Epithelial cell of proximal tubule (primary cell): ENCODE measurements around the gene KRT6A. TPM values are rescaled to one million over a fixed set of nuclear protein-coding genes. Genes with fewer than 3 reads are reported as not detected.

ENCODE experiments used
- DNase-seq: peaks from one replicate; pipeline ENCODE4 v3.0.0-alpha.2; 2011; ENCODE audit warnings: low read depth
- H3K4me3 ChIP-seq: 2 replicates; pipeline ENCODE4 v1.5.1; 2011; ENCODE audit warnings: low read depth, mild to moderate bottlenecking, low read length
- CTCF ChIP-seq: conservative IDR thresholded peaks from 2 replicates; pipeline ENCODE4 v1.5.1; 2012; ENCODE audit warnings: low read depth, mild to moderate bottlenecking, low read length
- total RNA-seq: library from RNA; depleted of rRNA; stranded (reverse); fragments of >200 nt; gene quantifications from 2 replicates; pipeline ENCODE4 v1.2.3, GENCODE V29; 2015

The KRT6A gene
- total RNA-seq, 1 donor from 2014 or later = not detected

DNA sequence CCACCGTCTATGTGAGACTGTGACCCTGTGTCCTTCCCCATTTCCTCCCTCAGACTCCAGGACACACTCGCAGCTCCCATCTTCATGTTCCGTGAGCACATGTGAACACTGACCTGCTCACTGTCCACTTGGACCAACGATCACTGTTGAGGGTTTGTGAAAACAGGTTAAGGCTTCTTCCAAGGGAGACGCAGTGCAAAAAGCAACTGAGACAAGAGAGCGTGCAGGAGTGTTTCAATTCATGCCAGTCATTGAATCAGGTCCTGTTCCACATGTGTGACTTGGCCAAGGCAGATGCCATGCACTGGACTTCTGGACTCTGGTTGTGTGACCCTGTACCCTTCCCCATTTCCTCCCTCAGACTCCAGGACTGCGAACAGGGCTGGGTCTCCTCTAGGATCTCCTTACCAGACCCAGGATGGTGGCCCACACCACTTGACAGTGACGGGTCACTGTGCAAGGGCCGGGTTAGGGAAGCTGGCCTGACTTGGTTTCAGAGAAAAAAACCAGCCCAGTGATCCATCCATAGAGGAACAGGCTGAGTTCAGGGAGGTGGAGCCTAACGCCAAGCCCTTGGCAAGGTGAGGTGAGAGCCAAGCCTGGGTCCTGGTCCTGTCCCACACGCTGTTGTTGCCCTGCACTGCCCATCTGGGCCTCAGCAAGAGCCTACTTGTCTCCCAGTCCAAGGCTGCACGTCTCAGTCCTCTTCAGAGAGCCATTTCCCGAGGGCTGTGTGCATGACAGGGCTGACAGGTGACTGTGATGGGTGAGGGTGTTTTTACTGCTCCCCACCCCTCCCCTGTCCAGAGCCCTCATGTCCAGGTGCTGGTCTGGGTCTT, 32.8 kb upstream of the KRT6A start:
- TF ChIP-seq CTCF = no peak
- DNase-seq = no peak
- no peak overlapping the region for H3K4me3 ChIP-seq

DNA sequence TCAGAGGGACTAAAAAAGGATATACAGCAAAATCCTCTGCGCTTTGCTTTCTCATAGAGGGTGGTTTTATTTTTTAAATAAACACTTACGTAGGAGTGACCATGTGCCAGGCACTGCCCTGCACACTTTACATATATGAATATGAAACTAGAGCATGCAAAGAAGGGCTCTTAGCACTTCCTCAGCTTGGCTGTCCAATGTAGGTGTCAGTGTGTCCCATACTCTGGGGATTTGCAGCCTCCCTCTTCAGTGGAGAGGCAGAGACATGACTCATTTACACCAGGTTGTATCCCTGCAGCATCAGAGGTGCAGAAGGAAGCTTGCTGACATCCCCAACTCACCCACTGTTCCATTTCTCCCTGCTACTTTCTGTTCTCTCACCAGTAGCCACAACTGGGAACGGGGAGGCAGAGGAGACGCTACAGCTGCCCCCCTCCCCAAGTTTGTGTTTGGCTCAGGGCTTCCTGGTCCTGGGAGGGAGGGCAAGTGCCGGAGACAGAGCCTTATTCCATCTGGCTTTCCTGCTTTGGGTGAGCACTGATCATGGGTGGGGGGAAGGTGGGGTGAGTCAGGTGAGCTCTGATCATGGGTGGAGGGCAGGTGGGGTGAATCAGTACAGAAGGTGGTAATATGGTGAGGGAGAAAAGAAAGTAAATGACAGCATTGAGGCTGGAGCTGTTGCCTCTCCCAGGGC, 32.0 kb upstream of the KRT6A start:
- no peak for DNase-seq
- no peak overlapping the region for H3K4me3 ChIP-seq
- TF ChIP-seq CTCF = no peak

DNA sequence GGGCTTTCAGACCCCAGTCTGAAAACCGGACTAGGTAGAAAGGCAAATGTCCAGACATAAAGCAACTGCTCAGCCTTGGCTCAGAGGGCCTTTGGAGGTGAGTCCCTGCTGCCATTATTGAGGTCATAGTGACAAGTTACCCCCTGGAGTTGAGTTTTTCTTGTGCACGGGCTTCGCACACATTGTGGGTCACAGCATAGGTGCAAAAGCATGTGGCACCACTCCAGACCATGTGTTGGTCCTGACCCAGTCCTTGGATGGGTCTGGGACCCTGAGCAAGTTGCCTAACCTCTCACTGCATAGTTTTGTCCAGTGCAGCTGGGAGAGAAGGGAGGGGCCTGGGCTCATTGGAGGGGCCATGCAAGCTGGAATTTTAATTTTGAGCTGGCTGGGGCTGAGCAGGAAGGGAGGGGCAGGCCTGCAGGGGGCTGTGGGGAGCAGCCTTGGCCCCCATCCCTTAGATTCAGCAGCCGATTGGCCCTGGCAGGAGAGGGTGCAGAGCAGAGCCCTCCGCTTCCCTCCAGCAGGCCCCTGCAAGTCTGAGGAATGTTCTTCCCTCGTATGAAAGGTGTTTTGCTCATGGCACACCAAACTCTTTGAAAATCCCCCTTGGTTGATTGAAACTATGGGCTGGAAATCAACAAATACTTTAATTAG, 31.3 kb upstream of the KRT6A start:
- DNase-seq = no peak
- no peak for TF ChIP-seq CTCF

DNA sequence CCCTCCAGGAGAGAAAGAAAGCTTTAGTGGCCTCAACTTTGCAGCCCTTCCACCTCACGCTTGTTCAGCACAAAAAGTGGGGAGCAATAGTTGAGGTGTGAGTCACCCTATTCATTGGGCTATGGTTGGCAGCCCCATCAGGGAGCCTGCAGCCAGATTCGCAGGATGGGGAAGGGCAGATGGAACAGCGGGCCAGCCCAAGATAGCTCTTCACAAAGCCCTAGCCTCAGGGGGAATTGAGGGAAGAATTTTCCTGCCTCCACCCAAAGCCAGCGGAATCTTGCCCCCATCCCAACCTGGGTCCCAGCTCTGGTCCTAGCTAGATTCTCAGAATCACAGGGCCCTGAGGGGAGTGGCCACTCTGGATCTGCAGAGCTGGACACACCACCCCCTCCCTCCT, 30.8 kb upstream of the KRT6A start:
- no peak for TF ChIP-seq CTCF
- no peak for DNase-seq
- H3K4me3 ChIP-seq = no peak overlapping the region

More for the DNA sequence above, 31.3 kb upstream of the KRT6A start:
- H3K4me3 ChIP-seq = no peak overlapping the region

- no peak for TF ChIP-seq CTCF
- no peak for DNase-seq
- no peak overlapping the region for H3K4me3 ChIP-seq
These were observed 29.4 kb upstream of the KRT6A start for GRCh38 chr12:52522346-52523011.

- no peak for DNase-seq
- no peak for TF ChIP-seq CTCF
- no peak overlapping the region for H3K4me3 ChIP-seq
These were observed 28.7 kb upstream of the KRT6A start for GRCh38 chr12:52521568-52522266.
